HepG2 (cell line): Measurements from ENCODE around the gene SF3B2. TPM values are rescaled to one million over a fixed set of nuclear protein-coding genes. Genes with fewer than 3 reads are reported as not detected.

ENCODE experiments used
- BRCA1 ChIP-seq: sonication (generic); formaldehyde crosslinking; IDR thresholded peaks from 2 replicates; pipeline ENCODE4 v1.4.0; 2020; ENCODE audit warnings: missing genetic modification reagents
- CC2D1A ChIP-seq: sonication (generic); formaldehyde crosslinking; IDR thresholded peaks from 2 replicates; pipeline ENCODE4 v1.8.1; 2023; ENCODE audit warnings: mild to moderate bottlenecking, missing genetic modification reagents
- FOXO4 ChIP-seq: sonication (generic); formaldehyde crosslinking; conservative IDR thresholded peaks from 2 replicates; pipeline ENCODE4 v1.8.1; 2023; ENCODE audit warnings: missing genetic modification reagents
- HOXD1 ChIP-seq: sonication (generic); formaldehyde crosslinking; IDR thresholded peaks from 2 replicates; pipeline ENCODE4 v1.5.0; 2020; ENCODE audit warnings: missing genetic modification reagents
- NCOA2 ChIP-seq: sonication (generic); formaldehyde crosslinking; IDR thresholded peaks from 2 replicates; pipeline ENCODE4 v1.8.0; 2022; ENCODE audit warnings: inconsistent platforms
- NFIB ChIP-seq: sonication (generic); formaldehyde crosslinking; IDR thresholded peaks from 2 replicates; pipeline ENCODE4 v1.9.0; 2021; ENCODE audit warnings: missing genetic modification reagents, mild to moderate bottlenecking, borderline replicate concordance
- NRL ChIP-seq: sonication (generic); formaldehyde crosslinking; IDR thresholded peaks from 2 replicates; pipeline ENCODE4 v1.5.0; 2020; ENCODE audit warnings: missing genetic modification reagents, mild to moderate bottlenecking, moderate library complexity, borderline replicate concordance
- PHF21A ChIP-seq: sonication (generic); formaldehyde crosslinking; IDR thresholded peaks from 2 replicates; pipeline ENCODE4 v1.5.0; 2020; ENCODE audit warnings: mild to moderate bottlenecking, missing genetic modification reagents
- SETDB1 ChIP-seq: sonication (generic); formaldehyde crosslinking; IDR thresholded peaks from 2 replicates; pipeline ENCODE4 v1.5.1; 2020; ENCODE audit warnings: missing genetic modification reagents, mild to moderate bottlenecking, borderline replicate concordance
- SIX4 ChIP-seq: sonication (generic); formaldehyde crosslinking; IDR thresholded peaks from 2 replicates; pipeline ENCODE4 v1.4.0; 2020; ENCODE audit warnings: missing genetic modification reagents
- SRY ChIP-seq: sonication (generic); formaldehyde crosslinking; IDR thresholded peaks from 2 replicates; pipeline ENCODE4 v1.8.0; 2022; ENCODE audit warnings: mild to moderate bottlenecking, missing genetic modification reagents
- TOPORS ChIP-seq: sonication (generic); formaldehyde crosslinking; IDR thresholded peaks from 2 replicates; pipeline ENCODE4 v1.8.0; 2023; ENCODE audit warnings: mild to moderate bottlenecking, missing genetic modification reagents
- UBTF ChIP-seq: sonication (generic); formaldehyde crosslinking; IDR thresholded peaks from 2 replicates; pipeline ENCODE4 v1.4.0; 2020; ENCODE audit warnings: mild to moderate bottlenecking, missing genetic modification reagents
- ZFP1 ChIP-seq: IDR thresholded peaks from 2 replicates; pipeline ENCODE4 v1.6.1; 2016
- ZHX2 ChIP-seq, 2 experiments: sonication (generic) in 1 of 2; formaldehyde crosslinking in 1 of 2; IDR thresholded peaks; 2 replicates each; pipeline versions ENCODE4 v1.6.1 to v1.9.0; 2014 to 2022; ENCODE audit warnings: antibody characterized with exemption in 1 of 2, borderline replicate concordance in 1 of 2, inconsistent platforms in 1 of 2, low read depth in 1 of 2, missing genetic modification reagents in 1 of 2
- ZNF264 ChIP-seq: sonication (generic); formaldehyde crosslinking; IDR thresholded peaks from 2 replicates; pipeline ENCODE4 v1.4.0; 2020; ENCODE audit warnings: missing genetic modification reagents
- ZNF776 ChIP-seq: sonication (generic); formaldehyde crosslinking; IDR thresholded peaks from 2 replicates; pipeline ENCODE4 v1.4.0; 2020; ENCODE audit warnings: mild to moderate bottlenecking, missing genetic modification reagents
- ZNF878 ChIP-seq: sonication (generic); formaldehyde crosslinking; IDR thresholded peaks from 2 replicates; pipeline ENCODE4 v1.8.1; 2023; ENCODE audit warnings: mild to moderate bottlenecking, missing genetic modification reagents, moderate library complexity
- polyA plus RNA-seq, 8 experiments: library from polyadenylated mRNA; depleted of rRNA in 3 of 8; stranded (reverse) in 7 of 8; unstranded in 1 of 8; fragments of >200 nt; fragmentation: Illumina TruSeq in 4 of 8; extraction: Trizol in 4 of 8; gene quantifications; 2 replicates each; pipeline versions ENCODE4 v1.2.1 to v1.2.3, GENCODE V29; 2011 to 2016; ENCODE audit warnings: low read depth in 4 of 8, missing spikeins in 1 of 8, mixed read lengths in 1 of 8; ENCODE audit not compliant: insufficient read depth in 1 of 8
- total RNA-seq, 5 experiments: library from RNA; depleted of rRNA; stranded (reverse); fragments of >200 nt; fragmentation: Illumina TruSeq; extraction: Trizol; gene quantifications; 2 replicates each; pipeline ENCODE4 v1.2.3, GENCODE V29; 2016; ENCODE audit warnings: low read depth in 1 of 5

The SF3B2 gene
- total and polyA plus RNA-seq, 2 of the 13 experiments (the other 11 are each of a cell fraction or from before 2014, with no cell fraction given): 70.4 to 153 TPM

GRCh38 chr11:66068923-66069714, 17.0 kb downstream of the SF3B2 start (continued):
- 0 out of 2 replicates have a peak, but pooled peaks have one; percentile 19 for TF ChIP-seq FOXO4 (CRISPR knock-in tag)
- 0 out of 2 replicates have a peak, but pooled peaks have one; percentile 21 for TF ChIP-seq UBTF (CRISPR knock-in tag)
- TF ChIP-seq SIX4: no peak
- TF ChIP-seq ZNF878 (CRISPR knock-in tag): no peak
- TF ChIP-seq ZNF264 (CRISPR knock-in tag): no peak
- TF ChIP-seq CC2D1A (CRISPR knock-in tag): no peak
- TF ChIP-seq ZFP1 (CRISPR knock-in tag): no peak
- TF ChIP-seq NCOA2 (CRISPR knock-in tag): no peak
- TF ChIP-seq ZNF776 (CRISPR knock-in tag): 0 out of 2 replicates have a peak, but pooled peaks have one; percentile 14
- TF ChIP-seq NFIB (CRISPR knock-in tag): no peak
- no peak for TF ChIP-seq ZHX2 (IDR thresholded peaks at IDR 0.05; ENCODE audit: low read depth)
- TF ChIP-seq ZHX2 (CRISPR knock-in tag; IDR thresholded peaks at IDR 0.05; ENCODE audit: borderline replicate concordance): no peak
- no peak for TF ChIP-seq SETDB1
- no peak for TF ChIP-seq BRCA1 (CRISPR knock-in tag)
- TF ChIP-seq PHF21A: 0 out of 2 replicates have a peak, but pooled peaks have one; percentile 11
- no peak; the same call in 1 of the 2 replicates for TF ChIP-seq SRY (CRISPR knock-in tag)
- no peak for TF ChIP-seq TOPORS (CRISPR knock-in tag)
- TF ChIP-seq NRL: no peak
- 0 out of 2 replicates have a peak, but pooled peaks have one; percentile 35 for TF ChIP-seq HOXD1
